ENCODE results near the gene GJD3.

The GJD3 gene

GRCh38 chr17:40329839-40330794 lies 34.4 kb downstream of the GJD3 start:
- H3K36me3 ChIP-seq (ENCODE audit: insufficient read depth, low read length) = peaks cover 18% of the 10 kb centered on the region; the same call in 1 of the 2 replicates
- no peaks in the 10 kb centered on the region for H3F3A ChIP-seq (ENCODE audit: low read depth)
- H4K20me1 ChIP-seq (ENCODE audit: insufficient read depth, low read length, poor library complexity, severe bottlenecking) = peaks cover 40% of the 10 kb centered on the region
- peak overlapping the region; percentile 75 for H3K4me2 ChIP-seq (ENCODE audit: low read depth, low read length, poor library complexity, severe bottlenecking)
- peak overlapping the region; percentile 46 for H3K4me3 ChIP-seq (ENCODE audit: low read length, poor library complexity, severe bottlenecking)
- peaks cover 89% of the 10 kb centered on the region for H3K79me2 ChIP-seq (ENCODE audit: insufficient read depth, low read length)
- no peaks in the 10 kb centered on the region for H3K9me3 ChIP-seq (ENCODE audit: insufficient read depth, low read depth, low read length)
- no peaks in the 10 kb centered on the region for H3K9me2 ChIP-seq (replicated peaks; ENCODE audit: low read depth, low read length)
- peak overlapping the region; percentile 58 for H3K9ac ChIP-seq (ENCODE audit: low read depth, low read length, poor library complexity, severe bottlenecking)
- no peaks in the 10 kb centered on the region for H3K27me3 ChIP-seq (ENCODE audit: insufficient read depth, low read length, poor library complexity, severe bottlenecking)
- TF ChIP-seq EZH2phosphoT487 (IDR thresholded peaks at IDR 0.05; ENCODE audit: borderline replicate concordance) (no peak), CTCF (conservative IDR thresholded peaks at IDR 0.05; ENCODE audit: low read length) (no peak)
- peaks cover 67% of the 10 kb centered on the region for H3K4me1 ChIP-seq (ENCODE audit: insufficient read depth, low read length, poor library complexity, severe bottlenecking)
- H2AFZ ChIP-seq (ENCODE audit: low read length) = no peak overlapping the region

- H3K9ac ChIP-seq (ENCODE audit: low read depth, low read length, poor library complexity, severe bottlenecking) = no peak overlapping the region
- peaks cover 87% of the 10 kb centered on the region for H3K79me2 ChIP-seq (ENCODE audit: insufficient read depth, low read length)
- H4K20me1 ChIP-seq (ENCODE audit: insufficient read depth, low read length, poor library complexity, severe bottlenecking) = peaks cover 44% of the 10 kb centered on the region
- H3K9me2 ChIP-seq (replicated peaks; ENCODE audit: low read depth, low read length) = no peaks in the 10 kb centered on the region
- H3K4me3 ChIP-seq (ENCODE audit: low read length, poor library complexity, severe bottlenecking) = no peak overlapping the region
- H3K4me2 ChIP-seq (ENCODE audit: low read depth, low read length, poor library complexity, severe bottlenecking) = no peak overlapping the region
- H3K9me3 ChIP-seq (ENCODE audit: insufficient read depth, low read depth, low read length) = no peaks in the 10 kb centered on the region
- no peak for TF ChIP-seq EZH2phosphoT487 (IDR thresholded peaks at IDR 0.05; ENCODE audit: borderline replicate concordance)
- TF ChIP-seq CTCF (conservative IDR thresholded peaks at IDR 0.05; ENCODE audit: low read length) = no peak
- no peaks in the 10 kb centered on the region for H3F3A ChIP-seq (ENCODE audit: low read depth)
- H3K27me3 ChIP-seq (ENCODE audit: insufficient read depth, low read length, poor library complexity, severe bottlenecking) = no peaks in the 10 kb centered on the region
- H3K36me3 ChIP-seq (ENCODE audit: insufficient read depth, low read length) = peaks cover 18% of the 10 kb centered on the region; the same call in 1 of the 2 replicates
- H3K4me1 ChIP-seq (ENCODE audit: insufficient read depth, low read length, poor library complexity, severe bottlenecking) = peaks cover 73% of the 10 kb centered on the region
- no peak overlapping the region for H2AFZ ChIP-seq (ENCODE audit: low read length)
Measured at GRCh38 chr17:40328386-40328766, 36.2 kb downstream of the GJD3 start.

GRCh38 chr17:40327735-40328385 lies 36.7 kb downstream of the GJD3 start:
- no peaks in the 10 kb centered on the region for H3K27me3 ChIP-seq (ENCODE audit: insufficient read depth, low read length, poor library complexity, severe bottlenecking)
- TF ChIP-seq EZH2phosphoT487 (IDR thresholded peaks at IDR 0.05; ENCODE audit: borderline replicate concordance) (no peak), CTCF (conservative IDR thresholded peaks at IDR 0.05; ENCODE audit: low read length) (no peak)
- no peaks in the 10 kb centered on the region for H3K9me3 ChIP-seq (ENCODE audit: insufficient read depth, low read depth, low read length)
- H3K79me2 ChIP-seq (ENCODE audit: insufficient read depth, low read length) = peaks cover 91% of the 10 kb centered on the region
- H3K9ac ChIP-seq (ENCODE audit: low read depth, low read length, poor library complexity, severe bottlenecking) = peak overlapping the region; percentile 51
- H3K4me1 ChIP-seq (ENCODE audit: insufficient read depth, low read length, poor library complexity, severe bottlenecking) = peaks cover 79% of the 10 kb centered on the region
- H3K9me2 ChIP-seq (replicated peaks; ENCODE audit: low read depth, low read length) = no peaks in the 10 kb centered on the region
- no peaks in the 10 kb centered on the region for H3F3A ChIP-seq (ENCODE audit: low read depth)
- H3K36me3 ChIP-seq (ENCODE audit: insufficient read depth, low read length) = peaks cover 18% of the 10 kb centered on the region; the same call in 1 of the 2 replicates
- H2AFZ ChIP-seq (ENCODE audit: low read length) = no peak overlapping the region
- H3K4me3 ChIP-seq (ENCODE audit: low read length, poor library complexity, severe bottlenecking) = no peak overlapping the region
- H3K4me2 ChIP-seq (ENCODE audit: low read depth, low read length, poor library complexity, severe bottlenecking) = peak overlapping the region; percentile 64
- H4K20me1 ChIP-seq (ENCODE audit: insufficient read depth, low read length, poor library complexity, severe bottlenecking) = peaks cover 48% of the 10 kb centered on the region
